Measurements from ENCODE around the gene PTGS2. TPM values are rescaled to one million over a fixed set of nuclear protein-coding genes. Genes with fewer than 3 reads are reported as not detected.

PTGS2 gene
- total and polyA plus RNA-seq, 9 donors = 0.50 to 7.4 (median 2.4) TPM

GRCh38 chr1:186689907-186690306 lies 9.7 kb upstream of the PTGS2 start:
- TF ChIP-seq, protein P1, sequence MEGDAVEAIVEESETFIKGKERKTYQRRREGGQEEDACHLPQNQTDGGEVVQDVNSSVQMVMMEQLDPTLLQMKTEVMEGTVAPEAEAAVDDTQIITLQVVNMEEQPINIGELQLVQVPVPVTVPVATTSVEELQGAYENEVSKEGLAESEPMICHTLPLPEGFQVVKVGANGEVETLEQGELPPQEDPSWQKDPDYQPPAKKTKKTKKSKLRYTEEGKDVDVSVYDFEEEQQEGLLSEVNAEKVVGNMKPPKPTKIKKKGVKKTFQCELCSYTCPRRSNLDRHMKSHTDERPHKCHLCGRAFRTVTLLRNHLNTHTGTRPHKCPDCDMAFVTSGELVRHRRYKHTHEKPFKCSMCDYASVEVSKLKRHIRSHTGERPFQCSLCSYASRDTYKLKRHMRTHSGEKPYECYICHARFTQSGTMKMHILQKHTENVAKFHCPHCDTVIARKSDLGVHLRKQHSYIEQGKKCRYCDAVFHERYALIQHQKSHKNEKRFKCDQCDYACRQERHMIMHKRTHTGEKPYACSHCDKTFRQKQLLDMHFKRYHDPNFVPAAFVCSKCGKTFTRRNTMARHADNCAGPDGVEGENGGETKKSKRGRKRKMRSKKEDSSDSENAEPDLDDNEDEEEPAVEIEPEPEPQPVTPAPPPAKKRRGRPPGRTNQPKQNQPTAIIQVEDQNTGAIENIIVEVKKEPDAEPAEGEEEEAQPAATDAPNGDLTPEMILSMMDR (IDR thresholded peaks at IDR 0.05) = no peak
- TF ChIP-seq POLR2A (IDR thresholded peaks at IDR 0.05) (no peak), EP300 (IDR thresholded peaks at IDR 0.05) (no peak)
- DNase-seq = no peak
- intact Hi-C loops (cut with DNase I) = no loop called here
- Histone ChIP-seq H3K27ac (no peak overlapping the region), H3K36me3 (no peaks in the 10 kb centered on the region), H3K27me3 (no peaks in the 10 kb centered on the region), H3K9me3 (no peaks in the 10 kb centered on the region), H3K4me3 (no peak overlapping the region), H3K4me1 (ENCODE audit: insufficient read depth) (no peaks in the 10 kb centered on the region)
- WGBS, 3 donors = 43 to 50% (median 47%) methylated on average over 3 of the region's 3 CpGs

- no peak for DNase-seq
Measured at GRCh38 chr1:186689376-186689775, 9.2 kb upstream of the PTGS2 start.

DNA sequence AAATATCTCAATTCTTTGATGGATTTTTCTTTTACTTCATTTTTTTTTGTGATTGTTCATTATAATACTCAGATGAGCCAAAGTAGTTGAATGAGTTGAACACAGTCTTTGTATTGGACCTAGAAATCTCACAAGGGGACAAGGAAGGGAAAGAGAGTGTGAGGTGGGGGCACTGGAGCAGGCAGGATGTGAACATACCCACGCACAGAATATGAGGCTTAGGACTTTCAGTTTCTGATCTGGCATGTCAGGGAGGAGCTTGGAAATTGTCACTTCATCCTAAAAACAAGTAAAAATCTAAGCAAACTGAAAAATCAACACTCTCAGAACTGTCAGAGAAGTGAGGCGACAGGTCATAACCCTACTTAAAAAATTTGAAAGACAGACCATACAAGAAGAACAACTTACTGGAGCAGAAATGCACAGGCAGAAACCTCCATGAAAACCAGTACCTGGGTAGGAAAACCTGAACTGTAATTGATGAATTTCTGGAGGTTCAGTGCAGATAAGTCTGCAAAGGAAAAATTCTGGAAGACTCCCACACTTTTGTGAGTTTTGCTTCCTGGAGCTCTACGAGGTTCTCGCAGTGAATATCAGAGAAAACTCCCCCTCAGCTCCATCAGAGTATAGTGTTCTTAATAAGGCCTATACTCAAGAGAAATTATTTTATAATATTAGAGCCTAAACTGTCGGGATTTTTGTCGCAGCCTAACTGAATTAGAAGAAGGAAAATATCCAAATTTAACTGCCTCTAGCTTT lies 3.6 kb upstream of the PTGS2 start:
- Histone ChIP-seq H3K9me3 (no peaks in the 10 kb centered on the region), H3K36me3 (no peaks in the 10 kb centered on the region), H3K4me1 (ENCODE audit: insufficient read depth) (peaks cover 3% of the 10 kb centered on the region), H3K4me3 (no peak overlapping the region), H3K27me3 (no peaks in the 10 kb centered on the region), H3K27ac (no peak overlapping the region)
- no peak for DNase-seq
- intact Hi-C loops (cut with DNase I) = no loop called here
- 66 to 75% (median 72%) methylated on average over 6 of the region's 6 CpGs for WGBS, 3 donors
- TF ChIP-seq, protein P1 (IDR thresholded peaks at IDR 0.05) = no peak
- no peak for TF ChIP-seq POLR2A (IDR thresholded peaks at IDR 0.05)
- no peak for TF ChIP-seq EP300 (IDR thresholded peaks at IDR 0.05)

More at GRCh38 chr1:186689376-186689775, 9.2 kb upstream of the PTGS2 start:
- intact Hi-C loops (cut with DNase I) = no loop called here
- no peaks in the 10 kb centered on the region for H3K27me3 ChIP-seq
- WGBS, 3 donors = 50 to 78% (median 54%) methylated on average over 1 of the region's 1 CpG
- TF ChIP-seq EP300 (IDR thresholded peaks at IDR 0.05) (no peak), POLR2A (IDR thresholded peaks at IDR 0.05) (no peak)
- TF ChIP-seq, protein P1 (IDR thresholded peaks at IDR 0.05) = no peak
- H3K36me3 ChIP-seq = no peaks in the 10 kb centered on the region
- no peaks in the 10 kb centered on the region for H3K4me1 ChIP-seq (ENCODE audit: insufficient read depth)
- no peak overlapping the region for H3K27ac ChIP-seq
- no peak overlapping the region for H3K4me3 ChIP-seq
- no peaks in the 10 kb centered on the region for H3K9me3 ChIP-seq

GRCh38 chr1:186682736-186683135 lies 2.5 kb upstream of the PTGS2 start:
- H3K9me3 ChIP-seq = no peaks in the 10 kb centered on the region
- WGBS, 3 donors = 23 to 41% (median 40%) methylated on average over 1 of the region's 1 CpG
- H3K4me3 ChIP-seq = no peak overlapping the region
- intact Hi-C loops (cut with DNase I) = no loop called here
- peaks cover 3% of the 10 kb centered on the region for H3K4me1 ChIP-seq (ENCODE audit: insufficient read depth)
- H3K27me3 ChIP-seq = no peaks in the 10 kb centered on the region
- H3K36me3 ChIP-seq = no peaks in the 10 kb centered on the region
- TF ChIP-seq, protein P1 (IDR thresholded peaks at IDR 0.05) = no peak
- TF ChIP-seq POLR2A (IDR thresholded peaks at IDR 0.05) (no peak), EP300 (IDR thresholded peaks at IDR 0.05) (no peak)
- H3K27ac ChIP-seq = no peak overlapping the region
- no peak for DNase-seq

Data from ovary (tissue), 9 donors.